ENCODE results near the gene SKI. TPM values are rescaled to one million over a fixed set of nuclear protein-coding genes. Genes with fewer than 3 reads are reported as not detected.

The SKI gene
- total RNA-seq, 2 experiments from 2014 or later: 4.7 to 11.7 TPM

- Histone ChIP-seq H2AFZ (ENCODE audit: low read length) (no peak overlapping the region), H3K4me2 (ENCODE audit: low read length) (no peak overlapping the region), H3K27ac (ENCODE audit: low read depth, low read length, poor library complexity, severe bottlenecking) (no peak overlapping the region), H3K4me1 (ENCODE audit: insufficient read depth, low read length, poor library complexity, severe bottlenecking) (no peaks in the 10 kb centered on the region), H3K9me3 (ENCODE audit: low read length) (no peaks in the 10 kb centered on the region), H3K36me3 (ENCODE audit: insufficient read depth, low read length) (no peaks in the 10 kb centered on the region), H4K20me1 (ENCODE audit: insufficient read depth, low read length) (no peaks in the 10 kb centered on the region; the same call in 1 of the 2 replicates), H3K4me3 (ENCODE audit: low read depth, low read length, poor library complexity, severe bottlenecking) (no peak overlapping the region), H3K79me2 (ENCODE audit: insufficient read depth, low read depth, low read length) (no peaks in the 10 kb centered on the region), H3K9me2 (ENCODE audit: insufficient read depth, low read length) (no peaks in the 10 kb centered on the region)
- ChIA-PET CTCF (ENCODE audit: unreplicated experiment) (no interaction called here), POLR2A (no interaction called here)
- no peak for DNase-seq (ENCODE audit: low spot score)
- intact Hi-C loops (cut with micrococcal nuclease; ENCODE audit: unreplicated experiment): no loop called here
- TF ChIP-seq, protein P1, sequence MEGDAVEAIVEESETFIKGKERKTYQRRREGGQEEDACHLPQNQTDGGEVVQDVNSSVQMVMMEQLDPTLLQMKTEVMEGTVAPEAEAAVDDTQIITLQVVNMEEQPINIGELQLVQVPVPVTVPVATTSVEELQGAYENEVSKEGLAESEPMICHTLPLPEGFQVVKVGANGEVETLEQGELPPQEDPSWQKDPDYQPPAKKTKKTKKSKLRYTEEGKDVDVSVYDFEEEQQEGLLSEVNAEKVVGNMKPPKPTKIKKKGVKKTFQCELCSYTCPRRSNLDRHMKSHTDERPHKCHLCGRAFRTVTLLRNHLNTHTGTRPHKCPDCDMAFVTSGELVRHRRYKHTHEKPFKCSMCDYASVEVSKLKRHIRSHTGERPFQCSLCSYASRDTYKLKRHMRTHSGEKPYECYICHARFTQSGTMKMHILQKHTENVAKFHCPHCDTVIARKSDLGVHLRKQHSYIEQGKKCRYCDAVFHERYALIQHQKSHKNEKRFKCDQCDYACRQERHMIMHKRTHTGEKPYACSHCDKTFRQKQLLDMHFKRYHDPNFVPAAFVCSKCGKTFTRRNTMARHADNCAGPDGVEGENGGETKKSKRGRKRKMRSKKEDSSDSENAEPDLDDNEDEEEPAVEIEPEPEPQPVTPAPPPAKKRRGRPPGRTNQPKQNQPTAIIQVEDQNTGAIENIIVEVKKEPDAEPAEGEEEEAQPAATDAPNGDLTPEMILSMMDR (conservative IDR thresholded peaks at IDR 0.05; ENCODE audit: low read length): no peak
- TF ChIP-seq EZH2phosphoT487 (IDR thresholded peaks at IDR 0.05; ENCODE audit: borderline replicate concordance, low read depth, low read length): no peak
- no TSS peak for BruUV-seq (replicated peaks)
Observed at GRCh38 chr1:2212532-2213491, 15.3 kb upstream of the SKI start.

DNA sequence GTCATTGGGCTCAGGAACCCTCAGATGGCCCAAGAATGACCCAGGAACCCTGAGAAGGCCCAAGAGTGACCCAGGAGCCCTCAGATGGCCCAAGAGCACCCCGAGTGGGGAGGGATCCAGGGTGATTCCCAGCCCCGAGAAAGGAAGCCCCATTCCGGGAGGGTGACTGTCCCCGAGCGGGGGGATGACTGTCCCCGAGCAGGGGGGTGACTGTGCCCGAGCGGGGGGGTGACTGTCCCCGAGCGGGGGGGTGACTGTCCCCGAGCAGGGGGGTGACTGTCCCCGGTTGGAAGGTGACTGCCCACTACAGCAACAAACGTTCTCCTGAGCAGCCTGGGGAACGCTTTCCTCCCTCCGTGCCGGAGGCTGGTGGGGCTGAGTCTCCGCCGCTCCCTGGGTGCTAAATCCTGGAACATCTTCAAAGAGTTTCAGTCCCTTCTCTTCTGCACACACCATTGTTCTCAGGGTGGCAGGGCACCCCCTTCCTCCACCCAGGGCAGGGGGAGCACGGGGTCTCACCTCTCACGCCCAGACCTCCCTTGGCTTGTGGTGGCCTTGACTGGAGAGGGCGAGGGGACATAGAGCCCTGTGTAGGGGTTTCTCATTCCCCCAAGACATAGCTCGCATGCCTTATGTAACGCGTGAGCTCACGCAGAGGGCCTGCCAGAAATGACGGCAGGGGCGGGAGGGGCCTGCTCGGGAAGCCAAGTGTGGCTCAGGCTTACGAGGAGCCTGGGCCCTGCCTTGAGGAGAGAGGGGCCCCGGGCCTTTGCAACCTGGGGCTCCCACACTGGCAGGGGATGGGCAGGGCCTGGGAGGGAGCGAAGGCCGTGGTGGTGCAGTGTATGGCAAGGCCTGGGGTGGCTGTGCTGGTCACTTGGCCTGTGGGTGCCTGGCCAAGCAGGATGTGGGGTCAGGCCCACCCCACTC, 14.3 kb upstream of the SKI start:
- Histone ChIP-seq H3K36me3 (ENCODE audit: insufficient read depth, low read length) (no peaks in the 10 kb centered on the region), H3K27ac (ENCODE audit: low read depth, low read length, poor library complexity, severe bottlenecking) (no peak overlapping the region), H2AFZ (ENCODE audit: low read length) (no peak overlapping the region), H3K4me1 (ENCODE audit: insufficient read depth, low read length, poor library complexity, severe bottlenecking) (no peaks in the 10 kb centered on the region), H3K9me3 (ENCODE audit: low read length) (no peaks in the 10 kb centered on the region), H3K4me2 (ENCODE audit: low read length) (no peak overlapping the region), H3K79me2 (ENCODE audit: insufficient read depth, low read depth, low read length) (no peaks in the 10 kb centered on the region), H4K20me1 (ENCODE audit: insufficient read depth, low read length) (no peaks in the 10 kb centered on the region; the same call in 1 of the 2 replicates), H3K9me2 (ENCODE audit: insufficient read depth, low read length) (no peaks in the 10 kb centered on the region), H3K4me3 (ENCODE audit: low read depth, low read length, poor library complexity, severe bottlenecking) (no peak overlapping the region)
- ChIA-PET POLR2A (no interaction called here), CTCF (ENCODE audit: unreplicated experiment) (no interaction called here)
- intact Hi-C loops (cut with micrococcal nuclease; ENCODE audit: unreplicated experiment): no loop called here
- no peak for DNase-seq (ENCODE audit: low spot score)
- BruUV-seq (replicated peaks): no TSS peak
- TF ChIP-seq EZH2phosphoT487 (IDR thresholded peaks at IDR 0.05; ENCODE audit: borderline replicate concordance, low read depth, low read length): no peak
- TF ChIP-seq, protein P1 (conservative IDR thresholded peaks at IDR 0.05; ENCODE audit: low read length): no peak

All from OCI-LY7 (cell line).